Measurements from ENCODE around the gene CPT1B. TPM values are rescaled to one million over a fixed set of nuclear protein-coding genes. Genes with fewer than 3 reads are reported as not detected.

CPT1B gene
- polyA plus RNA-seq, 1 donor from 2014 or later, result 72.4 TPM

DNA sequence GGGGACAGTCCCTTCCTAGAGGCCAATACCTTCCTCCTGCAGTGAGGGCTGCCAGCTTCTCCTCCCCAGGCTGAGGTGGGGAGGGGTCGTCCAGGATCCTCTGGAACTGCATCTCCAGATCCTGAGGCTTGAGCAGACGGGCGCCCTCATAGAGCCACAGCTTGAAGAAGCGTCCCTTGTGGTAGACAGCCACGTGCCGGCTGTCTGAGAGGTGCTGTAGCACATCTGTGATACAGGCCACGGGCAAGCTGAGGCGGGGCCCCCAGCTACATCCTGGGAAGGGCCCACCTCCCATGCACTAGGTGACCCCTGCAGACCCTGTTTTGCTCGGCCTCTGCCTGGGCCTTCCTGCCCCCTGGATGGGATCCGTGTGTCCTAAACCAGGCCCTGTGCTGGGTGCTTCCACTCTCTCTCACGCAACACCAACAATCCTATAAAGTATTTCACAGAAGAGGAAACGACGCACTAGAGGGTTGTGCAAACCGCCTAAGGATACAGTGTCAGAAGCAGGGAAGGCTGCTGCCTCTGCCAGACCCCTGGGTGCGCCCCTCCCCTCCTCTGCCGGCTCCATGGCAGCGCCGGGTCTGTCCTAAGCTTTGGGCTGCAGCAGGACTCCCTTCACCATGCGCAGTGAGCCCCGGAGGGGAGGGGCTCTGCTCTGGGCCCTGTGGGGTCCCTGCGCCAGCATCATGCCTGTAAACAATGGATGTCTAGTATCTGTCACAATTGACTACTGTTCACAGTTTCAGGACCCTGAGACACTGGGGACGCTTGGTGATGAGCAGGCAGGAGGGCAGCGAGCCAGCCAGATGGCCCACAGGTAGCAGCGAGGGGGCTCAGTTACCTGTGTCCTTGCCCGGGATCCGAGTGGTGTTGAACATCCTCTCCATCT lies 4.5 kb downstream of the CPT1B start:
- Histone ChIP-seq H3K36me3 (ENCODE audit: insufficient read depth, low read length) (no peaks in the 10 kb centered on the region), H3K4me2 (ENCODE audit: low read length) (no peak overlapping the region), H3K9ac (ENCODE audit: low read length) (no peak overlapping the region), H3K4me3 (ENCODE audit: low read length) (no peak overlapping the region), H3K9me2 (ENCODE audit: insufficient read depth, low read length) (no peaks in the 10 kb centered on the region), H3K79me2 (replicated peaks; ENCODE audit: insufficient read depth, low read length) (no peaks in the 10 kb centered on the region), H4K20me1 (ENCODE audit: insufficient read depth) (no peaks in the 10 kb centered on the region), H2AFZ (ENCODE audit: low read depth, low read length) (no peak overlapping the region), H3K27ac (ENCODE audit: low read length) (no peak overlapping the region), H3K9me3 (ENCODE audit: low read length) (no peaks in the 10 kb centered on the region), H3F3A (ENCODE audit: insufficient read depth, low read length, poor library complexity, severe bottlenecking) (no peaks in the 10 kb centered on the region), H3K27me3 (ENCODE audit: insufficient read depth, low read depth, low read length) (no peaks in the 10 kb centered on the region)
- TF ChIP-seq TAF1 (IDR thresholded peaks at IDR 0.05; ENCODE audit: low read depth) (no peak), MXI1 (conservative IDR thresholded peaks at IDR 0.05; ENCODE audit: poor library complexity, severe bottlenecking) (no peak), RAD21 (conservative IDR thresholded peaks at IDR 0.05) (no peak), EZH2 (IDR thresholded peaks at IDR 0.05; ENCODE audit: borderline replicate concordance, insufficient read depth, low read length, poor library complexity, severe bottlenecking) (no peak), SMC3 (conservative IDR thresholded peaks at IDR 0.05; ENCODE audit: poor library complexity) (no peak), POLR2AphosphoS5 (IDR thresholded peaks at IDR 0.05) (no peak), EP300 (conservative IDR thresholded peaks at IDR 0.05; ENCODE audit: poor library complexity, severe bottlenecking) (no peak)
- TF ChIP-seq, protein P1, sequence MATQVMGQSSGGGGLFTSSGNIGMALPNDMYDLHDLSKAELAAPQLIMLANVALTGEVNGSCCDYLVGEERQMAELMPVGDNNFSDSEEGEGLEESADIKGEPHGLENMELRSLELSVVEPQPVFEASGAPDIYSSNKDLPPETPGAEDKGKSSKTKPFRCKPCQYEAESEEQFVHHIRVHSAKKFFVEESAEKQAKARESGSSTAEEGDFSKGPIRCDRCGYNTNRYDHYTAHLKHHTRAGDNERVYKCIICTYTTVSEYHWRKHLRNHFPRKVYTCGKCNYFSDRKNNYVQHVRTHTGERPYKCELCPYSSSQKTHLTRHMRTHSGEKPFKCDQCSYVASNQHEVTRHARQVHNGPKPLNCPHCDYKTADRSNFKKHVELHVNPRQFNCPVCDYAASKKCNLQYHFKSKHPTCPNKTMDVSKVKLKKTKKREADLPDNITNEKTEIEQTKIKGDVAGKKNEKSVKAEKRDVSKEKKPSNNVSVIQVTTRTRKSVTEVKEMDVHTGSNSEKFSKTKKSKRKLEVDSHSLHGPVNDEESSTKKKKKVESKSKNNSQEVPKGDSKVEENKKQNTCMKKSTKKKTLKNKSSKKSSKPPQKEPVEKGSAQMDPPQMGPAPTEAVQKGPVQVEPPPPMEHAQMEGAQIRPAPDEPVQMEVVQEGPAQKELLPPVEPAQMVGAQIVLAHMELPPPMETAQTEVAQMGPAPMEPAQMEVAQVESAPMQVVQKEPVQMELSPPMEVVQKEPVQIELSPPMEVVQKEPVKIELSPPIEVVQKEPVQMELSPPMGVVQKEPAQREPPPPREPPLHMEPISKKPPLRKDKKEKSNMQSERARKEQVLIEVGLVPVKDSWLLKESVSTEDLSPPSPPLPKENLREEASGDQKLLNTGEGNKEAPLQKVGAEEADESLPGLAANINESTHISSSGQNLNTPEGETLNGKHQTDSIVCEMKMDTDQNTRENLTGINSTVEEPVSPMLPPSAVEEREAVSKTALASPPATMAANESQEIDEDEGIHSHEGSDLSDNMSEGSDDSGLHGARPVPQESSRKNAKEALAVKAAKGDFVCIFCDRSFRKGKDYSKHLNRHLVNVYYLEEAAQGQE (IDR thresholded peaks at IDR 0.05; ENCODE audit: borderline replicate concordance), result no peak
- TF ChIP-seq, protein P2, sequence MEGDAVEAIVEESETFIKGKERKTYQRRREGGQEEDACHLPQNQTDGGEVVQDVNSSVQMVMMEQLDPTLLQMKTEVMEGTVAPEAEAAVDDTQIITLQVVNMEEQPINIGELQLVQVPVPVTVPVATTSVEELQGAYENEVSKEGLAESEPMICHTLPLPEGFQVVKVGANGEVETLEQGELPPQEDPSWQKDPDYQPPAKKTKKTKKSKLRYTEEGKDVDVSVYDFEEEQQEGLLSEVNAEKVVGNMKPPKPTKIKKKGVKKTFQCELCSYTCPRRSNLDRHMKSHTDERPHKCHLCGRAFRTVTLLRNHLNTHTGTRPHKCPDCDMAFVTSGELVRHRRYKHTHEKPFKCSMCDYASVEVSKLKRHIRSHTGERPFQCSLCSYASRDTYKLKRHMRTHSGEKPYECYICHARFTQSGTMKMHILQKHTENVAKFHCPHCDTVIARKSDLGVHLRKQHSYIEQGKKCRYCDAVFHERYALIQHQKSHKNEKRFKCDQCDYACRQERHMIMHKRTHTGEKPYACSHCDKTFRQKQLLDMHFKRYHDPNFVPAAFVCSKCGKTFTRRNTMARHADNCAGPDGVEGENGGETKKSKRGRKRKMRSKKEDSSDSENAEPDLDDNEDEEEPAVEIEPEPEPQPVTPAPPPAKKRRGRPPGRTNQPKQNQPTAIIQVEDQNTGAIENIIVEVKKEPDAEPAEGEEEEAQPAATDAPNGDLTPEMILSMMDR (IDR thresholded peaks at IDR 0.05; ENCODE audit: poor library complexity, severe bottlenecking), result no peak

DNA sequence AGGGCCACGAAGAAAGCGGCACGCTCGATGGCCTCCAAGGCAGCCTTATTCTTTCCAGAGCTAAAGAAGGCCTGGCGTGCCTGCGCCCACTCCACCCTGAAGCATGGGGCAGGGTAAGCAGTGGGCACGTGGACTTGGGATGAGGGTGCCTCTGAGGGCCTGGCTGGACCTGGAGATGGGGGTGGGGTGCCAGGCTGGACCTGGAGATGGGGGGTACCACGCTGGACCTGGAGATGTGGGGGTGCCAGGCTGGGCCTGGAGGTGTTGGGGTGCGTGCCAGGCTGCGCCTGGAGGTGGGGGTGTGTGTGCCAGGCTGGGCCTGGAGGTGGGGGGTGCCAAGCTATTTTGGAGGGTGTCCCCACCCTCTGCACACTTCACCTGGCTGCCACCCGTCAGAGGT lies 5.3 kb downstream of the CPT1B start:
- Histone ChIP-seq H3F3A (ENCODE audit: insufficient read depth, low read length, poor library complexity, severe bottlenecking) (no peaks in the 10 kb centered on the region), H3K9ac (ENCODE audit: low read length) (no peak overlapping the region), H4K20me1 (ENCODE audit: insufficient read depth) (no peaks in the 10 kb centered on the region), H3K27ac (ENCODE audit: low read length) (no peak overlapping the region), H3K9me3 (ENCODE audit: low read length) (no peaks in the 10 kb centered on the region), H3K9me2 (ENCODE audit: insufficient read depth, low read length) (no peaks in the 10 kb centered on the region), H3K36me3 (ENCODE audit: insufficient read depth, low read length) (no peaks in the 10 kb centered on the region), H3K79me2 (replicated peaks; ENCODE audit: insufficient read depth, low read length) (no peaks in the 10 kb centered on the region), H3K27me3 (ENCODE audit: insufficient read depth, low read depth, low read length) (no peaks in the 10 kb centered on the region), H3K4me3 (ENCODE audit: low read length) (no peak overlapping the region), H3K4me2 (ENCODE audit: low read length) (no peak overlapping the region), H2AFZ (ENCODE audit: low read depth, low read length) (no peak overlapping the region)
- no peak for TF ChIP-seq EZH2 (IDR thresholded peaks at IDR 0.05; ENCODE audit: borderline replicate concordance, insufficient read depth, low read length, poor library complexity, severe bottlenecking)
- TF ChIP-seq POLR2AphosphoS5 (IDR thresholded peaks at IDR 0.05), result no peak
- TF ChIP-seq SMC3 (conservative IDR thresholded peaks at IDR 0.05; ENCODE audit: poor library complexity), result no peak
- TF ChIP-seq EP300 (conservative IDR thresholded peaks at IDR 0.05; ENCODE audit: poor library complexity, severe bottlenecking), result no peak
- TF ChIP-seq, protein P2 (IDR thresholded peaks at IDR 0.05; ENCODE audit: poor library complexity, severe bottlenecking), result no peak
- no peak for TF ChIP-seq RAD21 (conservative IDR thresholded peaks at IDR 0.05)

Data from neural cell (in vitro differentiated cells).